Glutamatergic neuron (in vitro differentiated cells): ENCODE results near the gene GSG1L2. TPM values are rescaled to one million over a fixed set of nuclear protein-coding genes. Genes with fewer than 3 reads are reported as not detected.

Experiments used
- DNase-seq: peaks from one replicate; pipeline ENCODE4 v3.0.0; 2022
- H3K27ac Mint-ChIP-seq: one replicate; pipeline ENCODE4 v1.8.0; 2020; ENCODE audit warnings: mild to moderate bottlenecking, mixed read lengths, inconsistent platforms; ENCODE audit not compliant: unreplicated experiment
- H3K27me3 Mint-ChIP-seq: one replicate; pipeline ENCODE4 v1.8.0; 2020; ENCODE audit warnings: mild to moderate bottlenecking, moderate library complexity, mixed read lengths, inconsistent platforms; ENCODE audit not compliant: unreplicated experiment
- H3K36me3 Mint-ChIP-seq: one replicate; pipeline ENCODE4 v1.8.0; 2020; ENCODE audit warnings: mild to moderate bottlenecking, mixed read lengths, inconsistent platforms; ENCODE audit not compliant: unreplicated experiment
- H3K4me1 Mint-ChIP-seq: one replicate; pipeline ENCODE4 v1.8.0; 2020; ENCODE audit warnings: mild to moderate bottlenecking, low read depth, mixed read lengths, inconsistent platforms; ENCODE audit not compliant: unreplicated experiment
- H3K4me3 Mint-ChIP-seq: one replicate; pipeline ENCODE4 v1.8.0; 2020; ENCODE audit warnings: mild to moderate bottlenecking, mixed read lengths, inconsistent platforms; ENCODE audit not compliant: unreplicated experiment
- H3K9me3 Mint-ChIP-seq: one replicate; pipeline ENCODE4 v1.8.0; 2020; ENCODE audit warnings: mild to moderate bottlenecking, moderate library complexity, mixed read lengths, inconsistent platforms; ENCODE audit not compliant: unreplicated experiment
- total RNA-seq: library from RNA; stranded (reverse); fragmentation: NEBNext Ultra II Directional; extraction: Animal tissue kit (Norgen Biotek cat#: 25700); gene quantifications from one replicate; pipeline ENCODE4 v1.2.1, GENCODE V29; 2021; ENCODE audit not compliant: unreplicated experiment
- TF ChIP-seq, protein P1 (sequence below): fragments of 200-600 bp; sonication (generic); IDR thresholded peaks from one replicate; pipeline ENCODE4 v1.5.0; 2021; ENCODE audit not compliant: partially characterized antibody, unreplicated experiment

The GSG1L2 gene
- total RNA-seq, 1 donor from 2014 or later, result not detected

- Mint-ChIP-seq H3K4me3 (no peak overlapping the region), H3K9me3 (peaks cover 2% of the 10 kb centered on the region), H3K36me3 (peaks cover 5% of the 10 kb centered on the region), H3K27me3 (peaks cover 3% of the 10 kb centered on the region), H3K4me1 (no peaks in the 10 kb centered on the region), H3K27ac (no peak overlapping the region)
- TF ChIP-seq, protein P1, sequence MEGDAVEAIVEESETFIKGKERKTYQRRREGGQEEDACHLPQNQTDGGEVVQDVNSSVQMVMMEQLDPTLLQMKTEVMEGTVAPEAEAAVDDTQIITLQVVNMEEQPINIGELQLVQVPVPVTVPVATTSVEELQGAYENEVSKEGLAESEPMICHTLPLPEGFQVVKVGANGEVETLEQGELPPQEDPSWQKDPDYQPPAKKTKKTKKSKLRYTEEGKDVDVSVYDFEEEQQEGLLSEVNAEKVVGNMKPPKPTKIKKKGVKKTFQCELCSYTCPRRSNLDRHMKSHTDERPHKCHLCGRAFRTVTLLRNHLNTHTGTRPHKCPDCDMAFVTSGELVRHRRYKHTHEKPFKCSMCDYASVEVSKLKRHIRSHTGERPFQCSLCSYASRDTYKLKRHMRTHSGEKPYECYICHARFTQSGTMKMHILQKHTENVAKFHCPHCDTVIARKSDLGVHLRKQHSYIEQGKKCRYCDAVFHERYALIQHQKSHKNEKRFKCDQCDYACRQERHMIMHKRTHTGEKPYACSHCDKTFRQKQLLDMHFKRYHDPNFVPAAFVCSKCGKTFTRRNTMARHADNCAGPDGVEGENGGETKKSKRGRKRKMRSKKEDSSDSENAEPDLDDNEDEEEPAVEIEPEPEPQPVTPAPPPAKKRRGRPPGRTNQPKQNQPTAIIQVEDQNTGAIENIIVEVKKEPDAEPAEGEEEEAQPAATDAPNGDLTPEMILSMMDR, result no peak
- no peak for DNase-seq
Measured at GRCh38 chr17:9839433-9839832, 17.6 kb upstream of the GSG1L2 start.

DNA sequence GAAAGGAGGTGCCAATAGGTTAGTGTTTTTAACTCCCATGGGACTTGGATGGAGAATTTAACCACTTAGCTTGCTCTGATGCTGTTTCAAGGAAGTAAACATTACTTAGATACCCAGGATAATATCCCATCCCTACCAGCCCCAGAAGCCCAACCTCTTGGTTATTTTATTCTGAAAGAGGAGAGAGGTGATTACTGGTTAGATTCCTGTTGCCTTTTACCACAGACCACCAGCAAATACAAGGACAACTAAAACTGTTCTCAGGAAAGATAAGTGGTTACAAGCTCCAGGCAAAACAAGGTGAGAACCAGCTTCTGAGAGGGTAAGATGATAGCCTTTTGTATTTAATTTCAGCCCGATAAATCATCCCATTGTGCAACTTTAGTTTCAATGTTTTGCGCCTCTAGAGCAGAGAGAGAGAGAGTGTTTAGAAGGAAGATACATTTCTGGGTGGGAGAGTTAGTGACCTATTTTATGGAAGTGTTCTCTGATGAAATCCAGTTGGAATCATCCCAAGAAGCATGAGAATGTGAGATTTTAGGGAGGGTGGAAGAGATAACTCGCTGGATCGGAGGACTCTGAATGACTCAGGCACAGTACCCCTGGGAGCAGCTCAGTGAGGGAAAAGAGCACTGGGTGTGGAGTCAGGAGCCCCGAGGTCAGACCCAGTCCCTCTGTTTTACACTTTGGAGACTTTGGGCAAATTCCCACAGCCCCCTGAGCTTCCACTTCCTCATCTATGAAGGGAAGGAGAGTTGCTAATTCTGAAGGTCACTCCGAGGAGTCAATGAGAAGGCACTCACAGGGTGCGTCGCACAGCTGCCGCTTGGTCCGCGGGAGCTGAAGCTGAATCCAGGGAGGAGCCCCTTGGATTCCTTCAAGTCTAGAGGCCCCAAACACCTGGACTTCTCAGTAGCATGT is 15.9 kb upstream of the GSG1L2 start:
- H3K9me3 Mint-ChIP-seq, result peaks cover 2% of the 10 kb centered on the region
- H3K4me3 Mint-ChIP-seq, result no peak overlapping the region
- no peak for DNase-seq
- TF ChIP-seq, protein P1, result no peak
- H3K27me3 Mint-ChIP-seq, result peaks cover 2% of the 10 kb centered on the region
- no peaks in the 10 kb centered on the region for H3K4me1 Mint-ChIP-seq
- peaks cover 5% of the 10 kb centered on the region for H3K36me3 Mint-ChIP-seq
- H3K27ac Mint-ChIP-seq, result no peak overlapping the region

DNA sequence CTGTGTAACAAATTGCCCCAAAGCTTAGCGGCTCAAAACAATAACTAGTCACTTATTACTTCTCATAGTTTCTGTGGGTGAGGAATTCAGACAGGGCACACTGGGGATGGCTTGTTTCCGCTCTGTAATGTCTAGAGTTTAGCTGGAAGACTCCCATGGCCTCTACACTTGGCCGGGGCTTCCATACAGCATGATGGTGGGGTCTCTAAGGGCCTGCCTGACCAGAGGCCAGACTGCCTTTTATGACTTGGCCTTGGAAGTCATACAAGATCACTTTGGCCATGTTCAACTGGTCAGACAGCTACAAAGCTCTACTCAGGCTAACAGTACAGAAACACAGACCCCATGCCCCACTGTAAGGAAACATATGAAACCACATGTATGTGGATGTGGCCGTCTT is 12.0 kb upstream of the GSG1L2 start:
- DNase-seq, result no peak
- no peak overlapping the region for H3K27ac Mint-ChIP-seq

GRCh38 chr17:9830711-9831110 is 8.8 kb upstream of the GSG1L2 start:
- DNase-seq, result no peak
- H3K4me1 Mint-ChIP-seq, result no peaks in the 10 kb centered on the region
- no peaks in the 10 kb centered on the region for H3K9me3 Mint-ChIP-seq
- H3K36me3 Mint-ChIP-seq, result no peaks in the 10 kb centered on the region
- TF ChIP-seq, protein P1, result no peak
- H3K27me3 Mint-ChIP-seq, result no peaks in the 10 kb centered on the region
- H3K4me3 Mint-ChIP-seq, result no peak overlapping the region
- no peak overlapping the region for H3K27ac Mint-ChIP-seq

More for the DNA sequence above, 12.0 kb upstream of the GSG1L2 start:
- Mint-ChIP-seq H3K9me3 (peaks cover 2% of the 10 kb centered on the region), H3K4me1 (no peaks in the 10 kb centered on the region), H3K4me3 (no peak overlapping the region), H3K27me3 (peaks cover 2% of the 10 kb centered on the region), H3K36me3 (no peaks in the 10 kb centered on the region)
- TF ChIP-seq, protein P1, result no peak

DNA sequence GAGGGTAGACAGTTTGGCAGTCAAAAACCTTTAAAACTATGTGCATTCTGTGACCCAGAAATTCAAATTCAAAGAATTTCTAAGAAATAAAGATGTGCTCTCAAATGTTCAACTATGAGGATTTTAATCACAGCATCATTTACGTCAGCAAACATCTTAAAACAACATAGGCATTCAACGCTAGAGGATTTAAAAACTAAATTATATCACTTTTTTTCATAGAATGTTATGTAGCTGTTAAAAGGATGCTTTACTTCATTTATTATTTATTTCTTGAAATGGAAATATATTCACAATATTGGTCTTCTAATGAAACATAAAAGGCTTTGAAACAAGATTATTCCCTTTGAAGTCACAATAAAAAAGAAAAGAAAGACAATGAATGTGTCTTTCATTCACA is 7.5 kb upstream of the GSG1L2 start:
- H3K4me1 Mint-ChIP-seq, result no peaks in the 10 kb centered on the region
- no peak overlapping the region for H3K27ac Mint-ChIP-seq
- H3K36me3 Mint-ChIP-seq, result no peaks in the 10 kb centered on the region
- no peaks in the 10 kb centered on the region for H3K9me3 Mint-ChIP-seq
- no peak overlapping the region for H3K4me3 Mint-ChIP-seq
- no peak for DNase-seq
- TF ChIP-seq, protein P1, result no peak
- no peaks in the 10 kb centered on the region for H3K27me3 Mint-ChIP-seq
